Stomach (tissue), 4 donors: ENCODE data around the gene PITPNC1.

Experiments used
- POLR2AphosphoS5 ChIP-seq, 3 donors: sonication (generic); formaldehyde crosslinking; IDR thresholded peaks; one replicate each; pipeline ENCODE4 v1.6.1; 2016; ENCODE audit warnings: antibody characterized with exemption in 3 of 3
- TF ChIP-seq, protein P1 (sequence below), 7 experiments: fragments of 450-650 bp in 4 of 7; fragments of 200-600 bp in 3 of 7; sonication (generic) in 3 of 7; IDR thresholded peaks; one replicate each; pipeline ENCODE4 v1.5.1; 2016 to 2019; ENCODE audit warnings: antibody characterized with exemption in 7 of 7, control low read depth in 2 of 7, mild to moderate bottlenecking in 1 of 7

DNA sequence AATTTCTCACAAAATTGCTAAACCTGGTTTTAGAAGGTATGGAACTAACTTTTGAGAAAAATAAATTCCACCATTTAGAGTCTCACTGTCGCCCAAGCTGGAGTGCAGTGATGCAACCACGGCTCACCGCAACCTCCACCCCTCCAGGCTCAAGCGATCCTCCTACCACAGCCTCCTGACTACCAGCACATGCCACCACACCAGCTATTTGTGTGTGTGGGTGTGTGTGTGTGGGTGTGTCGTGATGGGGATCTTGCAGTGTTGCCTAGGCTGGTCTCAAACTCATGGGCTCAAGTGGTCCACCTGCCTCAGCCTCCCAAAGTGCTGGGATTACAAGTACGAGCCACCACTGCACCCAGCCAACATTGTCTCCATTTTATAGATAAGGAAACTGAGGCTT lies 269.4 kb downstream of the PITPNC1 start:
- no peak for TF ChIP-seq POLR2AphosphoS5 (IDR thresholded peaks at IDR 0.05)
- TF ChIP-seq, protein P1, sequence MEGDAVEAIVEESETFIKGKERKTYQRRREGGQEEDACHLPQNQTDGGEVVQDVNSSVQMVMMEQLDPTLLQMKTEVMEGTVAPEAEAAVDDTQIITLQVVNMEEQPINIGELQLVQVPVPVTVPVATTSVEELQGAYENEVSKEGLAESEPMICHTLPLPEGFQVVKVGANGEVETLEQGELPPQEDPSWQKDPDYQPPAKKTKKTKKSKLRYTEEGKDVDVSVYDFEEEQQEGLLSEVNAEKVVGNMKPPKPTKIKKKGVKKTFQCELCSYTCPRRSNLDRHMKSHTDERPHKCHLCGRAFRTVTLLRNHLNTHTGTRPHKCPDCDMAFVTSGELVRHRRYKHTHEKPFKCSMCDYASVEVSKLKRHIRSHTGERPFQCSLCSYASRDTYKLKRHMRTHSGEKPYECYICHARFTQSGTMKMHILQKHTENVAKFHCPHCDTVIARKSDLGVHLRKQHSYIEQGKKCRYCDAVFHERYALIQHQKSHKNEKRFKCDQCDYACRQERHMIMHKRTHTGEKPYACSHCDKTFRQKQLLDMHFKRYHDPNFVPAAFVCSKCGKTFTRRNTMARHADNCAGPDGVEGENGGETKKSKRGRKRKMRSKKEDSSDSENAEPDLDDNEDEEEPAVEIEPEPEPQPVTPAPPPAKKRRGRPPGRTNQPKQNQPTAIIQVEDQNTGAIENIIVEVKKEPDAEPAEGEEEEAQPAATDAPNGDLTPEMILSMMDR (IDR thresholded peaks at IDR 0.05), result no peak
